ENCODE measurements around the gene SINHCAF.

SINHCAF gene

GRCh38 chr12:31326736-31327659 lies 1.0 kb upstream of the SINHCAF start:
- peak; percentile 25 for DNase-seq

GRCh38 chr12:31325524-31325875 lies 450 bp downstream of the SINHCAF start:
- no peak for DNase-seq

- peak; percentile 72 for DNase-seq
Observed at GRCh38 chr12:31324845-31325523, 966 bp downstream of the SINHCAF start.

GRCh38 chr12:31324116-31324844 lies 1.7 kb downstream of the SINHCAF start:
- DNase-seq, result peak; percentile 81

GRCh38 chr12:31323391-31324115 lies 2.4 kb downstream of the SINHCAF start:
- no peak for DNase-seq

GRCh38 chr12:31322801-31323207 lies 3.1 kb downstream of the SINHCAF start:
- DNase-seq, result no peak

GRCh38 chr12:31321897-31322228 lies 4.1 kb downstream of the SINHCAF start:
- no peak for DNase-seq

GRCh38 chr12:31321186-31321896 lies 4.6 kb downstream of the SINHCAF start:
- no peak for DNase-seq

- no peak for DNase-seq
Observed at GRCh38 chr12:31318657-31319269, 7.2 kb downstream of the SINHCAF start.

GRCh38 chr12:31317471-31318395 lies 8.2 kb downstream of the SINHCAF start:
- DNase-seq, result no peak

- DNase-seq, result no peak
Observed at GRCh38 chr12:31316891-31317290, 9.1 kb downstream of the SINHCAF start.

- no peak for DNase-seq
Observed at GRCh38 chr12:31315784-31316465, 10.0 kb downstream of the SINHCAF start.

GRCh38 chr12:31315044-31315715 lies 10.8 kb downstream of the SINHCAF start:
- DNase-seq, result no peak

- DNase-seq, result no peak
Observed at GRCh38 chr12:31312431-31312830, 13.5 kb downstream of the SINHCAF start.

- no peak for DNase-seq
Observed at GRCh38 chr12:31311634-31312258, 14.2 kb downstream of the SINHCAF start.

GRCh38 chr12:31310488-31310887 lies 15.5 kb downstream of the SINHCAF start:
- no peak for DNase-seq

- DNase-seq, result no peak
Observed at GRCh38 chr12:31309279-31309678, 16.7 kb downstream of the SINHCAF start.

- no peak for DNase-seq
Observed at GRCh38 chr12:31308116-31308515, 17.8 kb downstream of the SINHCAF start.

- no peak for DNase-seq
Observed at GRCh38 chr12:31306866-31307265, 19.1 kb downstream of the SINHCAF start.

Measured in femur (tissue), 1 donor.